Suppressor macrophage treated with lipopolysaccharide for 4 hours (primary cell): ENCODE data around the gene KCNN3.
A peak's percentile ranks its signal among the peaks of the same experiment; 100 is the strongest.
"Not testable (repeated sequence)": the region's sequence is repeated elsewhere in the genome, so short reads cannot be mapped to it uniquely, and the experiment has no call there.

Experiments
- DNase-seq: peaks from one replicate; pipeline ENCODE4 v3.0.0-alpha.2; 2020

The KCNN3 gene

GRCh38 chr1:154870115-154870571 is at the start of gene KCNN3:
Gene KCNN3, minus strand, starts transcription at chr1:154870281. Its CDS starts 317 bp downstream, at chr1:154869964.
- peak; percentile 84 for DNase-seq

- no peak for DNase-seq
Measured at GRCh38 chr1:154913273-154913672, 43.2 kb upstream of the KCNN3 start.

GRCh38 chr1:154912755-154913154 is 42.7 kb upstream of the KCNN3 start:
- no peak for DNase-seq

GRCh38 chr1:154911691-154912550 is 41.8 kb upstream of the KCNN3 start:
- DNase-seq, result no peak

- no peak for DNase-seq
Measured at GRCh38 chr1:154910851-154911250, 40.8 kb upstream of the KCNN3 start.

- no peak for DNase-seq
Measured at GRCh38 chr1:154908937-154909336, 38.9 kb upstream of the KCNN3 start.

GRCh38 chr1:154908129-154908528 is 38.0 kb upstream of the KCNN3 start:
- DNase-seq, result not testable (repeated sequence)

GRCh38 chr1:154906621-154907081 is 36.6 kb upstream of the KCNN3 start:
- peak; percentile 12 for DNase-seq

GRCh38 chr1:154902938-154903566 is 33.0 kb upstream of the KCNN3 start:
- no peak for DNase-seq

GRCh38 chr1:154901591-154901990 is 31.5 kb upstream of the KCNN3 start:
- no peak for DNase-seq

GRCh38 chr1:154899041-154899440 is 29.0 kb upstream of the KCNN3 start:
- DNase-seq, result no peak

- no peak for DNase-seq
Measured at GRCh38 chr1:154896771-154897286, 26.7 kb upstream of the KCNN3 start.

- DNase-seq, result no peak
Measured at GRCh38 chr1:154895798-154896197, 25.7 kb upstream of the KCNN3 start.

- DNase-seq, result no peak
Measured at GRCh38 chr1:154891452-154891851, 21.4 kb upstream of the KCNN3 start.

- DNase-seq, result no peak
Measured at GRCh38 chr1:154888757-154889156, 18.7 kb upstream of the KCNN3 start.

GRCh38 chr1:154886281-154887015 is 16.4 kb upstream of the KCNN3 start:
- DNase-seq, result peak; percentile 21

GRCh38 chr1:154884869-154885701 is 15.0 kb upstream of the KCNN3 start:
- DNase-seq, result no peak

- no peak for DNase-seq
Measured at GRCh38 chr1:154883919-154884868, 14.1 kb upstream of the KCNN3 start.

GRCh38 chr1:154881820-154882535 is 11.9 kb upstream of the KCNN3 start:
- no peak for DNase-seq

GRCh38 chr1:154880671-154881070 is 10.6 kb upstream of the KCNN3 start:
- no peak for DNase-seq
